ENCODE data around the gene THNSL1.

DNA sequence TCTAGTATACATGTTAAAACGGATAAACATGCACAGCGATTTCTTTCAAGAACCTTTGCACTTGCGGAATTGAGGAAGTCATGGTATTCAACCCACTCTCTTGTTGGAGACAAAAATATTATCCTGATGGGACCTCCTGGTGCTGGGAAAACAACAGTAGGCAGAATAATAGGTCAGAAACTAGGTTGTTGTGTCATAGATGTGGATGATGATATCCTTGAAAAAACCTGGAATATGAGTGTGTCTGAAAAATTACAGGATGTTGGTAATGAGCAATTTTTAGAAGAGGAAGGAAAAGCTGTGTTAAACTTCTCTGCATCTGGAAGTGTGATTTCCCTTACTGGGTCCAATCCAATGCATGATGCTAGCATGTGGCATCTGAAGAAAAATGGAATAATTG lies 6.9 kb downstream of the THNSL1 start:
- TF ChIP-seq TAF1 (IDR thresholded peaks at IDR 0.05; ENCODE audit: borderline replicate concordance, low read depth, low read length) = no peak
- no peak for TF ChIP-seq POLR2A (IDR thresholded peaks at IDR 0.05; ENCODE audit: low read depth, low read length)
- no peak for TF ChIP-seq POLR2AphosphoS5 (IDR thresholded peaks at IDR 0.05; ENCODE audit: low read depth, low read length)

All from GM12892 (cell line).